ENCODE results near the gene NFATC2.
A peak's percentile ranks its signal among the peaks of the same experiment; 100 is the strongest.

NFATC2 gene

GRCh38 chr20:51403466-51404220 is 138.9 kb downstream of the NFATC2 start:
- DNase-seq (ENCODE audit: low spot score): no peak
- in situ Hi-C loops (cut with MboI; ENCODE audit: low sequenced_read_pairs, unreplicated experiment): no loop called here

GRCh38 chr20:51402201-51402600 is 140.3 kb downstream of the NFATC2 start:
- in situ Hi-C loops (cut with MboI; ENCODE audit: low sequenced_read_pairs, unreplicated experiment): no loop called here
- TF ChIP-seq CTCF (IDR thresholded peaks at IDR 0.05; ENCODE audit: borderline replicate concordance, control extremely low read depth, extremely low read depth, insufficient read depth, missing control alignments): no peak
- no peak for DNase-seq (ENCODE audit: low spot score)

More at GRCh38 chr20:51403466-51404220, 138.9 kb downstream of the NFATC2 start:
- no peak for TF ChIP-seq CTCF (IDR thresholded peaks at IDR 0.05; ENCODE audit: borderline replicate concordance, control extremely low read depth, extremely low read depth, insufficient read depth, missing control alignments)

DNA sequence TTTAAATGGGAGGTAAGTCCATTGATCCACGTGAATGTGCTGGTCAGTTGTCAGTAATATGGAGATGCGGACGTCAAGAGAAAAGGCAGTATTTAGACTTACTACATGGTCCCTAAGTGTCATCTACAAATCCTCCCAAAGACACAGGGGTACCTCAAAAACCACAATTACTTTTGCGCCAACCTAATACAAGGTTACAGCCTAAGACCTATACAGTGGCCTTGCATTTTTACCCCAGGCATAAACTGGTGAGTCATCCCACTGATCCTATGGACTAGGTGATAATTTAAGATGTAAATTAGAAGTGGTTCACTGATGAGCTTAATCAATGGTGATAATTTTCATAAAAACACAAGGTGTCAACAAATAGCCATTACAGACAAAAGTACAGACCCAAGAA is 141.0 kb downstream of the NFATC2 start:
- in situ Hi-C loops (cut with MboI; ENCODE audit: low sequenced_read_pairs, unreplicated experiment): no loop called here
- no peak for TF ChIP-seq CTCF (IDR thresholded peaks at IDR 0.05; ENCODE audit: borderline replicate concordance, control extremely low read depth, extremely low read depth, insufficient read depth, missing control alignments)
- no peak for DNase-seq (ENCODE audit: low spot score)

DNA sequence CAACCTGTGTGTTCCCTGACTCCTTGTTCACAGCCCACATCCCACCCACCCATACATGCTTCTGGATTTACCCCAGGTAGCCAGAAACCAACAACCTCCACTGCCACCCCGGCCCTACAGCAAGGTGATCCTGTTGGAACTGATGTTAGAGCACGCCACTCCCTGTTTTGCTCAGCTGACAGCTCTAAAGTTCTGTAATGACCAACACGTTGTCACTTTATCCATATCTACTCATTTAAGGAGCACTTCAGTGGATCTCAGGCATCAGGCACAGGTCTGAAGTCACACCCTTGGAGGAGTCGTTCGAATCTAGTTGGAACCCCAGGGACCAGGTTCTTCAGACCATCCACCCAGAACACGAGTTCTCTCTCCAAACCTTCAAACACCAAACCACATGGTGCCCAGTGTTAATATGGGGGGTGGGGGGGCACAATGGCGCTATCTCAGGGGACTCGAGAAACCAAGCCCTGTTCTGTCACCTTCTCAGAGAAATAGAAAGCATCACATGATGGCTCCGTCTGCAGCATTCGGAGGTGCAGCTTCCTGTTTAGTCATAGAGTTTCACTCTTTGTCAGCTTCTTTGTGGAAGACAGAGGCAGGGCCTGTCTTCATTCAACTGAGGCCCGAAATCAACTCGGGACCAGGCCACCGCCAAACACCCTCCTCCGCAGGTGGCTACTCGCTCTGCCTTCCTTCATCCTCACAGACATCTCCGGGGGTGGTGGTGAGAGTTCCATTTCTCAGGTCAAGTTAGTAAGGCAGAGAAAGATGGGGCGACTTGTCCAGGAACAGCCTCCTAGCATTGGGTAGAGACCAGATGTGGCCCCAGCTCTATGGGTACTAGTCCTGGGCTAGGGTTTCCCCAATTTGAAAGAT is 142.2 kb downstream of the NFATC2 start:
- in situ Hi-C loops (cut with MboI; ENCODE audit: low sequenced_read_pairs, unreplicated experiment): no loop called here
- peak; percentile 85 for DNase-seq (ENCODE audit: low spot score)
- no peak for TF ChIP-seq CTCF (IDR thresholded peaks at IDR 0.05; ENCODE audit: borderline replicate concordance, control extremely low read depth, extremely low read depth, insufficient read depth, missing control alignments)

DNA sequence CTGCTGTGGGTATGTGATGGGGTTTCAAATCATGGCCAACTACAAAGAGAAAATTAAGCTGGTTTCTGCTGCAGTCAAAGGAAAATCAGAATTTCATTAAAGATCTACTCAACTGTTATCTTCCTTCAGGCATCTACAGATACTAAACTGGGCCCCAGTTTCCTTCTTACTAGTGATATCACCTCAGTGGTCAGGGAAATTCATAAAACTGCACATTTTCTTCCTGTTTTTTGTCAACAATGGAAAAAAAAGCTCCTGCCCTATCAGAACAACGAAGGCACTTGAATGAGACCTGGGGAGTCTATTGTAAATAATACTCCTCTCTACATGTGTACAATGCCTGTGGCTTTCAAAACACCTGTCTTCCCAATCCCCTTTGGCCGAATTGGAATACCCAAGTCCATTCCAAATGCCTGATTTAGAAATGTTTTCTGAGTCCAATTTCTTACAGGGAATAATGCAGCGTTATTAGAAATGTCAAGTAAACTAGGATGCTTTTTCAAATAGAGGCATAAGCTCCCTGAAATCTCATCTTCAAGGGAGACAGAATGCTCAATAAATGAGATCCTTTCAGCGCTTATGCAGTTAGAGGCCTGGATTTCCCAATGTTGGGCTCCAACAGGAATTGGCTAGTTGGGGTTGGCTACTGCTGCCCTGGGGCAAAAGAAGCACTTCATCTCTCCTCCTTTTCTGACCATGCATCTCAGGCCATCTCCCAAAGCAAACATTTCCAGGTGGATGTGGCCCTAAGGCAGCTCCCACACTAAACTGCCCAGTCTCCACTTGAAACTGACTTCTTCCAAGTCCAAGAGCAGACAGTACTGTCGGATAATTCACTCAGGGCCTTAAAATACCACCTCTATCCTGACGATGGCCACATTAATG is 143.3 kb downstream of the NFATC2 start:
- TF ChIP-seq CTCF (IDR thresholded peaks at IDR 0.05; ENCODE audit: borderline replicate concordance, control extremely low read depth, extremely low read depth, insufficient read depth, missing control alignments): no peak
- in situ Hi-C loops (cut with MboI; ENCODE audit: low sequenced_read_pairs, unreplicated experiment): no loop called here
- DNase-seq (ENCODE audit: low spot score): no peak

GRCh38 chr20:51398552-51398951 is 144.0 kb downstream of the NFATC2 start:
- in situ Hi-C loops (cut with MboI; ENCODE audit: low sequenced_read_pairs, unreplicated experiment): no loop called here
- TF ChIP-seq CTCF (IDR thresholded peaks at IDR 0.05; ENCODE audit: borderline replicate concordance, control extremely low read depth, extremely low read depth, insufficient read depth, missing control alignments): no peak
- no peak for DNase-seq (ENCODE audit: low spot score)
